Measurements from ENCODE around the gene GADD45GIP1.

DNA sequence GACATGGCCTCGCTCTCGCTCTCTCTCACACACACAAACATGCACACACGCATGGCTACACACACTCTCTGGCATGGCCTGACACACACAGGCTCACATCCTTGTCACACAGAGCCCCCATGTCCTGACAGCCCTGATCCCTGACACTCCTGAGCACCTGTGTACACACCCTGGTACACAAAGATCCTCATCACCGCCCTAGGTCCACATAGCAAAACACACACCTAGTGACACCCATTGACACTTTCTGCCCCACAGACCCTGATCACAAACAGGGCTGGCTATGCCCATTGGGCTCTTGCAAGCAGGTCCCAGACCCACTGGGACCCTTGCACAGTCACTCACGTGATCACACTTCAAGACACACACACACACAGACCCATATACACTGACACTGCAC, 34.3 kb upstream of the GADD45GIP1 start:
- TF ChIP-seq ELF1 (IDR thresholded peaks at IDR 0.05) (no peak), FOXJ3 (CRISPR knock-in tag; IDR thresholded peaks at IDR 0.05) (no peak), GATA2 (CRISPR knock-in tag; IDR thresholded peaks at IDR 0.05) (no peak), TCF12 (IDR thresholded peaks at IDR 0.05) (no peak), RAD21 (IDR thresholded peaks at IDR 0.05; ENCODE audit: low read length) (no peak), YY1 (IDR thresholded peaks at IDR 0.05; ENCODE audit: low read depth) (no peak), TAF1 (IDR thresholded peaks at IDR 0.05; ENCODE audit: borderline replicate concordance, low read depth, low read length) (no peak), MXI1 (IDR thresholded peaks at IDR 0.05; ENCODE audit: low read depth, low read length) (no peak), FOXM1 (IDR thresholded peaks at IDR 0.05; ENCODE audit: low read depth) (no peak), MEF2A (IDR thresholded peaks at IDR 0.05; ENCODE audit: borderline replicate concordance, low read depth) (no peak), SIN3A (IDR thresholded peaks at IDR 0.05; ENCODE audit: borderline replicate concordance, low read depth, low read length) (no peak)
- TF ChIP-seq, protein P1, sequence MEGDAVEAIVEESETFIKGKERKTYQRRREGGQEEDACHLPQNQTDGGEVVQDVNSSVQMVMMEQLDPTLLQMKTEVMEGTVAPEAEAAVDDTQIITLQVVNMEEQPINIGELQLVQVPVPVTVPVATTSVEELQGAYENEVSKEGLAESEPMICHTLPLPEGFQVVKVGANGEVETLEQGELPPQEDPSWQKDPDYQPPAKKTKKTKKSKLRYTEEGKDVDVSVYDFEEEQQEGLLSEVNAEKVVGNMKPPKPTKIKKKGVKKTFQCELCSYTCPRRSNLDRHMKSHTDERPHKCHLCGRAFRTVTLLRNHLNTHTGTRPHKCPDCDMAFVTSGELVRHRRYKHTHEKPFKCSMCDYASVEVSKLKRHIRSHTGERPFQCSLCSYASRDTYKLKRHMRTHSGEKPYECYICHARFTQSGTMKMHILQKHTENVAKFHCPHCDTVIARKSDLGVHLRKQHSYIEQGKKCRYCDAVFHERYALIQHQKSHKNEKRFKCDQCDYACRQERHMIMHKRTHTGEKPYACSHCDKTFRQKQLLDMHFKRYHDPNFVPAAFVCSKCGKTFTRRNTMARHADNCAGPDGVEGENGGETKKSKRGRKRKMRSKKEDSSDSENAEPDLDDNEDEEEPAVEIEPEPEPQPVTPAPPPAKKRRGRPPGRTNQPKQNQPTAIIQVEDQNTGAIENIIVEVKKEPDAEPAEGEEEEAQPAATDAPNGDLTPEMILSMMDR (IDR thresholded peaks at IDR 0.05), result no peak
- TF ChIP-seq, protein P2, sequence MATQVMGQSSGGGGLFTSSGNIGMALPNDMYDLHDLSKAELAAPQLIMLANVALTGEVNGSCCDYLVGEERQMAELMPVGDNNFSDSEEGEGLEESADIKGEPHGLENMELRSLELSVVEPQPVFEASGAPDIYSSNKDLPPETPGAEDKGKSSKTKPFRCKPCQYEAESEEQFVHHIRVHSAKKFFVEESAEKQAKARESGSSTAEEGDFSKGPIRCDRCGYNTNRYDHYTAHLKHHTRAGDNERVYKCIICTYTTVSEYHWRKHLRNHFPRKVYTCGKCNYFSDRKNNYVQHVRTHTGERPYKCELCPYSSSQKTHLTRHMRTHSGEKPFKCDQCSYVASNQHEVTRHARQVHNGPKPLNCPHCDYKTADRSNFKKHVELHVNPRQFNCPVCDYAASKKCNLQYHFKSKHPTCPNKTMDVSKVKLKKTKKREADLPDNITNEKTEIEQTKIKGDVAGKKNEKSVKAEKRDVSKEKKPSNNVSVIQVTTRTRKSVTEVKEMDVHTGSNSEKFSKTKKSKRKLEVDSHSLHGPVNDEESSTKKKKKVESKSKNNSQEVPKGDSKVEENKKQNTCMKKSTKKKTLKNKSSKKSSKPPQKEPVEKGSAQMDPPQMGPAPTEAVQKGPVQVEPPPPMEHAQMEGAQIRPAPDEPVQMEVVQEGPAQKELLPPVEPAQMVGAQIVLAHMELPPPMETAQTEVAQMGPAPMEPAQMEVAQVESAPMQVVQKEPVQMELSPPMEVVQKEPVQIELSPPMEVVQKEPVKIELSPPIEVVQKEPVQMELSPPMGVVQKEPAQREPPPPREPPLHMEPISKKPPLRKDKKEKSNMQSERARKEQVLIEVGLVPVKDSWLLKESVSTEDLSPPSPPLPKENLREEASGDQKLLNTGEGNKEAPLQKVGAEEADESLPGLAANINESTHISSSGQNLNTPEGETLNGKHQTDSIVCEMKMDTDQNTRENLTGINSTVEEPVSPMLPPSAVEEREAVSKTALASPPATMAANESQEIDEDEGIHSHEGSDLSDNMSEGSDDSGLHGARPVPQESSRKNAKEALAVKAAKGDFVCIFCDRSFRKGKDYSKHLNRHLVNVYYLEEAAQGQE (IDR thresholded peaks at IDR 0.05; ENCODE audit: low read depth, low read length), result no peak
